HG02588 (cell line): ENCODE data around the gene ELMO1.
A peak's percentile ranks its signal among the peaks of the same experiment; 100 is the strongest.

Experiments
- ATAC-seq: cut with Tn5 transposase; IDR thresholded peaks from one replicate; pipeline ENCODE4 v1.9.1; 2021; ENCODE audit warnings: mild to moderate bottlenecking, moderate library complexity; ENCODE audit not compliant: unreplicated experiment

The ELMO1 gene

DNA sequence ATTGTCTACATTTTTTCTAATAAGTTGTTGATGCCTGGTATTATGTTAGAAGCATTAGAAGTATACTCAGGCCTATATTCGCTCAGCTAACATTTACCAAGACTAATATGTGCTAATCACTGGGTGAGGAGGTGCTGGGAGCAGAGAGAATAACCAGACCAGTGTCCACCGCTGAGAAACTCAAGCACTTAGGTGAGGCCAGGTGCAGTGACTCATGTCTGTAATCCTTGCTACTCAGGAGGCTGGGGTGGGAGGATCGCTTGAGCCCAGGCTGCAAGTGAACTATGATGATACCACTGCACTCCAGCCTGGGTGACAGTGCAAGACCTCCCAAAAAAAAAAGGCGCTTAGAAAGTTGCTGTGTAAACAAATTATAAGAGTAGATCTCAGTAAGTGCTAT lies 542.2 kb downstream of the ELMO1 start:
- ATAC-seq = no peak

- no peak for ATAC-seq
These were observed 542.8 kb downstream of the ELMO1 start for GRCh38 chr7:36905841-36906240.

DNA sequence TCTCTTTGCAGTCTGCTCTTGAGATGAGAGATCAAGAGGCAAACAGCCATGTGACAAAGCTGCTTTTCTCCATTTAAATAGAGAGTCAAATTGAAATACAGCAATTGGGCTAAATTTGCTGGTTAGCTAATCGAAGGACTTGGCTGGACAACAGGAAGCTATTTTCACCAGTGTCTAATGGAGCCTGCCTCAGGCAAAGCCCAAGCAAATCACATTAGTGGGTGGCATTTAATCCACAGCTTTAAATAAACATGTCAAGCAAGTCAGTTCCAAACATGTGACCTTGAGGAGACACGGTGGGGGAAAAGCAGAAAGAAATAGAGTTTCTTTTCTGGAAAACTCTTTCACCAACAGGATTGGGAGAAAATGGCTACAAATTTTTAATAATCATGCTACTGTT lies 543.9 kb downstream of the ELMO1 start:
- no peak for ATAC-seq

DNA sequence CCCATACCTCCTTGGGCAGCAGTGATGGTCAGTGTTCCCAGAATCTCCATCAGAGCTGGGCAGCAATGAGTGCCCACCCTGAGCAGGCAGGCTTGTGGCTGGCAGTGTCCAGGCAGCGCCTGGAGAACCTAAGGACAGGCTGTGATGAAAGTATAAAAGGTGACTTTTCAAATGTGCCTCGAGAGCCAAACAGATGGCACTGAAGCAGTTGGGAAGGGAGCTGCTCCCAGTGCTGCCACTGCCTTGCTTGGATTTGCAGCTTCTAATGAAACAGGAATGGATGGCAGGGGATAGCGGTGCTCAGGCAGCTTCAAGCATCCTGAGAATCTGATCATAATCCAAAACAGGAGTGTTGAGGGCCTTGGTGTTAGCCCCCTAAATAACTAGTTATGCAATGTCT lies 544.6 kb downstream of the ELMO1 start:
- ATAC-seq = no peak

- no peak for ATAC-seq
These were observed 547.5 kb downstream of the ELMO1 start for GRCh38 chr7:36900988-36901710.

DNA sequence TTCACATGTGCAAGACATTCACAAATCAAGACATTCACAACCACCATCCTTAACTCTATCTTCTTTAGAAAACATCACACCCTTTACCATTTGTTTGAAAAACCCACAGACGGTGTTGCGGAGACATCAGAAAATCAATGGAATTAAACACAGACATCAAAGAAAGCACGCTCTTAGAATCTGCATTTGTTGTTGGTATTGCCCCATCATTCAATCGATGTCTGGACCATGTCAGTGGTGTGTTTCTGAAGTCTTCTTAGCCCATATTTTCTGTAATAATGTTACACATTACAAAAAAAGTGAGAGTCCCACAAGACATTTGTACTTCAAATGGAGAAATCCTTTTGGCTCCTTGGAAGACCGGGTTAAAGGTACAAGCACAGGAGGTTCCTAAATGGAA lies 550.5 kb downstream of the ELMO1 start:
- ATAC-seq = no peak

DNA sequence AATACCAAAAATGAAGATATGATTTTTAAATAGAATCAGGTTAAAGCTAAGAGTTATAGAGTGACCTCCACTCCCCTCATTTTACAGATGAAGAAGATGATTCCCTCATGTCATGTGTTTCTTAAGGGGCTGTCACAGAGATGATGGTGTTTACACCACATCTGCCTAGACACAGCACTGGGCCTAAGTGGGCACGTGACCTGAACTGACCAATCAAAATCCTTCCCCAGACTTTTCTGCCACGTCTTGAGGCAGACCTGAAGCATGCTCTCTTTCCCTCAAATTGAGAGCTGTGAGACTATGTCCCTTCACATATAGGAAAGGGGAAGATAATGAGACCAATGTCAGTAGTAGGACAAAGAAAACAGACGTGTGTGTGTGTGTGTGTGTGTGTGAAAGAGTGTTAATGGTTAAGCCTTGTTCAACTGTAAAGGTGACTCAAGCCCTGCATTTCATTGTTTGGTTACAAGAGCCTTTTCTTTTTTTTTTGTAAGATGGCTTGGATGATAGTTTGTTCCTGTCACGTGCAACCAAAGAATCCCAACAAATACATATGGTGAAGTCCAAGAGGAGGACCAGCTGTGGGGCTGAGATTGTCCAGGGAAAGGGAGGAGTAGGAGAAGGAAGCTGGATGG lies 551.6 kb downstream of the ELMO1 start:
- no peak for ATAC-seq

DNA sequence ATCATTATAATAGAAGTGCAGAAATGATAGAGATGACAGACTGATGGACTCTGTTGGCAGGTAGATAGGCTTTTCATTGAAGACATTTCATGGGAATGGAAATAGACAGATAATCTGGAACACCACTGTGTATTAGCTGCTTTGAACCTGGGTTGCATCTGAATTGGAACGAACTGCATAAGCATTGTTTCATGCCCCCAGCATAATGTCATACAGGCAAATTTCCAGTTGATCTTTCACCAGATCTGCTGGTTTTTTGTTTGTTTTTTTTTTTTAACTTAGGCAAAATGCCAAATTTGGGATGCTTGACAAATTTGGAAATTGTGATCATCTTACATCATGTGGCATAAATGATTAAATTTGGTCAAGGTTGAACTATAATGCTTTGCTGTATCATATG lies 552.2 kb downstream of the ELMO1 start:
- ATAC-seq = no peak

- no peak for ATAC-seq
These were observed 553.5 kb downstream of the ELMO1 start for GRCh38 chr7:36895192-36895591.

DNA sequence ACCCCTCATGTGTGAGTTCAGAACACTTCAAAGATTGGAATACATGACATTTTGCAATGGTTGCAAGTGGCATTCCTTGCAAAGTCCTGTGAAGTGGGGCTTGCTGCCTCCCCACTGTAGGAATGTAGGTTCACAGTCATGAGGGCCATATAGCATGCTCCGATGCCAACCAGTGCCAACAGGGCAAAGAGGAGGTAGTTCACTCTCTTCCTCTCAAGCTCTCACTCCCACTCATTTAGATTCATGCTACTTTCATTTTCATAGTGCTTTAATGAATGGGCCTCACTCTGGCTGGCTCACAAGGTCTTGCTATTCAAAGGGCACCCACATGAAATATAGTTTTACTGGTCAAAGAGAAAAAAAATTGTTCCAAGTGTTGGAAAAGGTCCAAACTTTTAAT lies 554.5 kb downstream of the ELMO1 start:
- ATAC-seq = peak; percentile 44

DNA sequence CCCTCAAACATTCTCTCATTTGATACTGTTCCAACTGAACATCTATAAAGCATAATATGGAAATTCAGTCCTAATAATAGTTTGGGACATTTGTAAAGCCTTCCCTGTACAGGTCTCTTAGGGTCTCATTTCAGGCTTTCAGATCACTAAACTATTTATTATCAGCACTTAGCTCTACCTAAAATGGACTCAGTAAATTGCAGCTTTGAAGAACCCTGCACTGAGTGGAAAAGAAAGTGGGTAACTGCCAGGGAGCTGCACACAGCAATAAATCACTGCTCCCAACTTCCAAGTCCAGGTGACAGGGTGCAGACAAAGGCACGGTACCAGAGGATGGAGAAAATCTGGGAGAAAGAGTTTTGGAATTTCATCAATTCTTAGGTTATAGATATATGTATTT lies 559.5 kb downstream of the ELMO1 start:
- no peak for ATAC-seq

- no peak for ATAC-seq
These were observed 560.7 kb downstream of the ELMO1 start for GRCh38 chr7:36887969-36888368.

DNA sequence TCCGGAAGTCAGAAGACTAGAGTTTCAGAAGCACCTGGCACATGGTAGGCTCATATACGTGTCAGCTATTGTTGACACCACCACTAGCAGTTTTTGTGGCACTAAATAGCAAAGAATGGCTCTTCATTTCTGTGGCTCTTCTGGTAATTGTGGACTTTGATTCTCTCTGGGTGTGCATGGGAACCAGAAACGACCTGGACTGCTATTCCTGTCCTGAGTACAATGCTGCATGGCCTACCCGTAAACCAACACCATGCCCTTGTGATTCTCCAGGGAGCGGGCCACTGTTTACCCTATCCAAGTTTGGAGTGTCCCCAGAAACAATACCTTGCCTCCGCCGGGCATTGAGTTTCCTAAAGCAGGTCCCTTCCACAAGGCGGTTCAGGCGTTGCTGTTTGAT lies 561.4 kb downstream of the ELMO1 start:
- no peak for ATAC-seq

- ATAC-seq = no peak
These were observed 563.8 kb downstream of the ELMO1 start for GRCh38 chr7:36884910-36885309.

- no peak for ATAC-seq
These were observed 564.3 kb downstream of the ELMO1 start for GRCh38 chr7:36884351-36884750.

- no peak for ATAC-seq
These were observed 567.3 kb downstream of the ELMO1 start for GRCh38 chr7:36881233-36881874.

DNA sequence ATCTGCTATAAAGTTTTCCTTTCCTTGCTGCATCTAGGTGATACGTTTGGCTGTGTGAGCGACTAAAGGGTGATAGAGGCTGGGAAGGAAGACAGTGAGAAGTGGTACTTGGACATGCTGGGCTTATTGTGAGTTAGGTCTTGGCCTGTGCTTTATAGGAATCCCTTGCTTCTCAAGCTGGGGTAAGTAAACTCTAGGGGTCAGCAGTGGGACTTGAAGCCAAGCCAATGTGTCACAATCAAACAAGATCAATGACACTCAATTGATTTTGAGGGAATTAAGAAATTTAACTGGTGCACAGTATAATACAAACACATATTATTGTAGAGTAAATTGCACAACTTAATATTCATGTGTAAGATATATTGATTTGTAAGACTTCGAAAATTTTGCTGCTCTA lies 568.6 kb downstream of the ELMO1 start:
- ATAC-seq = no peak

GRCh38 chr7:36879021-36879420 lies 569.6 kb downstream of the ELMO1 start:
- ATAC-seq = no peak

GRCh38 chr7:36878288-36878687 lies 570.4 kb downstream of the ELMO1 start:
- no peak for ATAC-seq

DNA sequence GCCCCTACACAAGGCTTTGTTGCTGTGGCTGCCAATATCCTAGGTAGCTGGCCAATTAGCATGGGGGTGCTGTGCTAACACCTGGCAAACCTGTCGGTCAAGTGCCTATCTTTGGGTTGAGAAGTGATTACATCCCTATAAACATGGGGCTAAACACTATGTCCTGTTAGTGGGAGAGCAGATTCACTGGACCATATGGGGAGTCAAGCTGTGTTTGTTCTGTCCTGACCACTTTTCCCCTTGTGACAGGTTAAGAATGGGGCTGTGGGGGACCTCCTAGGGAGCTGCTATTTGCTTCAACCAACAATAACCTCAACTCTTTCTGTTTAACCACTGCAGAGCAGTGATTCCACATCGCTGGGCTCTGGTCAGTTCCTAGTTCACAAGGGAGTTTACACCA lies 572.9 kb downstream of the ELMO1 start:
- no peak for ATAC-seq

- ATAC-seq = no peak
These were observed 574.6 kb downstream of the ELMO1 start for GRCh38 chr7:36874041-36874440.

DNA sequence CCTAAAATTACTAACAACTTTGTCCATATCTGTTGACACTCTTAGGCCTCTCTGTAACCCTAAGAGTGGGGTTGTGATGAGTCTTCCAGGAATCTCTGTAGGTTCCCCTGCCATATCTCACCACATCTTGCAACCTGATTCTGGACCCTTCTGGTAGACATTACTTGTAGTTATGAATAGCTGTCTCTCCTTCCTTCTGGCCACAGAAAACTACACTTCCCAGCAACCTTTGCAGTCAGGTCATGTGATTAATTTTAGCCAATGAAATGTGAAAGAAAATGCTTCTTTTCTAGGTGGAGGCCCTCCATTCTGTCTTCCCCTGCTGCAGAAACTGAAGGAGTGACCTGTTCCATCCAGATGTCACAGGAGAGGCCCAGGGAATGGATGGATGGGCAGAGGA lies 576.8 kb downstream of the ELMO1 start:
- no peak for ATAC-seq
